Measurements from ENCODE around the gene ADPGK.

DNA sequence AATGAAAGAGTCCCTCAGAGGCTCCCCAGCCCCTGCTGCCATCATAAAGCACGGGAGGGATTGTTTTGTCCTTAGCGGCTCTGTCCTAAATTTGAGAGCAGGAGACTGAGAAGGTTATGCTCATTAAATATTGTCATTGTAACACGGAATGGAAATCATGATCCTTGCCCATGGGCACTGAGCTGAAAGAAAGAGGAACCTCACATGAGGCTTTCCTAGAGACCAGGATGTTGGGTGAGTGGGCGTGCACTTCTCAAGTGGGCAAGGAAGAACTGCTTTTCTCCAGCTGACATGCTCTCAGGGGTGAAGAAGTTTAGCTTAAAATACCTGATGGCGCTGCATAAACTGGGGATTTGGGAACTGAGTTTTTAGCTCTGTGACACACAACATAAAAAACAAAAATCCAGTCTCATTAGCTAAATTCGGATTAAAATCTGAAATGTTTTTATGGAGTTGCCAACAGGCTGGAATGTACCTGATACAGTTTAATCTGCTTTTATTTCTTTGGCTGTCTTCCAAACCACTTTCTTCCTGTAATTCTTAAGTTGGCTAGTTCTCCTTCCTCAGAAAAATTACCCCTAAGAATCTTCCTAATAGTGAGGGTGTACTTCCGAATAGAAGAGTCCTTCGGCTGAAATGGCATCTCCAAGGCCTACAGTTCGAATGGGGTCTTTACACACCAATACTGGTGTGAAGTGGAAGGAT, 31.7 kb downstream of the ADPGK start:
- TF ChIP-seq CTCF (conservative IDR thresholded peaks at IDR 0.05; ENCODE audit: low read depth, low read length), result no peak
- TF ChIP-seq EZH2 (IDR thresholded peaks at IDR 0.05; ENCODE audit: borderline replicate concordance, low read depth, low read length, poor library complexity, severe bottlenecking), result no peak

Measured in A673 (cell line).